SHP77 (cell line): ENCODE results near the gene KLHL18.
"Not testable (repeated sequence)": the region's sequence is repeated elsewhere in the genome, so short reads cannot be mapped to it uniquely, and the experiment has no call there.

ENCODE experiments used
- DNase-seq, 2 experiments: peaks; one replicate each; lab custom pipeline; 2025; lab: John Stamatoyannopoulos, UW

Gene KLHL18

DNA sequence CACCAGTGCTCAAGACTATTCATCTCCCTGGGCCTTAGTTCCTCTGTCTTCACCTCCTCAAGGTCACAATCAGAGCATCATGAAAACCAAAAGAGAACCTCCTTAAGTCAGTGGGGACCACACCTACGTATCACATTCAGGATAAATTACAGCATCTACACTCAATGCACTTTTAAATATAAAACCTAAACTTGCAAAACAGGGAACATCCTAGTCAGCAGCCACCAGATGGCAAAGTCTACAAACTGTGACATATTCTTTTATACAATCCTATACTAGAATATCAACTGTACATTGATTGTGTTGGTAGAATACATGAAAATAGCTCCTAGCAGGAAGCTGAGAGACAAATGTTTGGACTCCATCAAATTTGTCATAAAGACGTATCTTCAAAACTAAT is 8.1 kb upstream of the KLHL18 start:
- DNase-seq: no peak

- DNase-seq: no peak
Measured at GRCh38 chr3:47276558-47276957, 6.2 kb upstream of the KLHL18 start.

DNA sequence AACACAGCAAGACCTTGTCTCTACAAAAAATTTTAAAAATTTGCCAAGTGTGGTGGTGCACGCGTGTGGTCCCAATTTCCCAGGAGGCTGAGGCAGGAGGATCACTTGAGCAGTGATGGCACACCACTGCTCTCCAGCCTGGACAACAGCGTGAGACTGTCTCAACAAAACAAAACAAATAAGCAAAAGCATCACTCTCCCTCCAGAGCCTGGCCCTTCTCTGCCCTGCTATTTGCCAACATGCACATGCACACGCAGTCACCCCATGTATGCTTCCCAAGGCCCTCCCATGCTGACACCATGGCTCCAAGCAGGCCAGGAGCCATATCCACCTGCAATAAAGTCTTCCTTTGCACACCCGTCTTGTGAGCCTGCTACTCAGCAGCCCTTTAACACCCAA is 2.2 kb upstream of the KLHL18 start:
- no peak for DNase-seq

DNA sequence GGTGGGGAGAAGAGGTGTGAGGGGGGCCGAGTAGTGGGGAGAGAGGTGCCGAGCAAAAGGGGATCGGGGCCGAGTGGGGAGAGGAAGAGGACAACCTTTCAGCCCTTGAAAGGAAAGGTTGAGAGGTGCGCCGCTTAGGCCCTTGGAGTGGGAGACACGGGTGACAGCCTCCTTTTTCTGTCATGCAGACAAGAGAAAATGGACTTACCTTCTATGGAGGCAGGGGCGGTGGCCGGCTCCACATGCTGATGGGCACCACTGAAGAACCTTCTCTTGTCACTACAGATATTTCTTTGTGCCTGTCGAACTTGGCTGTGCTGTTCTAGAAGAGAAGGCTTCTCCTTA is 421 bp downstream of the KLHL18 start:
- DNase-seq: no peak

- peak in 1 of 2 experiments; percentile 7 for DNase-seq
Measured at GRCh38 chr3:47283591-47284364, 1.0 kb downstream of the KLHL18 start.

DNA sequence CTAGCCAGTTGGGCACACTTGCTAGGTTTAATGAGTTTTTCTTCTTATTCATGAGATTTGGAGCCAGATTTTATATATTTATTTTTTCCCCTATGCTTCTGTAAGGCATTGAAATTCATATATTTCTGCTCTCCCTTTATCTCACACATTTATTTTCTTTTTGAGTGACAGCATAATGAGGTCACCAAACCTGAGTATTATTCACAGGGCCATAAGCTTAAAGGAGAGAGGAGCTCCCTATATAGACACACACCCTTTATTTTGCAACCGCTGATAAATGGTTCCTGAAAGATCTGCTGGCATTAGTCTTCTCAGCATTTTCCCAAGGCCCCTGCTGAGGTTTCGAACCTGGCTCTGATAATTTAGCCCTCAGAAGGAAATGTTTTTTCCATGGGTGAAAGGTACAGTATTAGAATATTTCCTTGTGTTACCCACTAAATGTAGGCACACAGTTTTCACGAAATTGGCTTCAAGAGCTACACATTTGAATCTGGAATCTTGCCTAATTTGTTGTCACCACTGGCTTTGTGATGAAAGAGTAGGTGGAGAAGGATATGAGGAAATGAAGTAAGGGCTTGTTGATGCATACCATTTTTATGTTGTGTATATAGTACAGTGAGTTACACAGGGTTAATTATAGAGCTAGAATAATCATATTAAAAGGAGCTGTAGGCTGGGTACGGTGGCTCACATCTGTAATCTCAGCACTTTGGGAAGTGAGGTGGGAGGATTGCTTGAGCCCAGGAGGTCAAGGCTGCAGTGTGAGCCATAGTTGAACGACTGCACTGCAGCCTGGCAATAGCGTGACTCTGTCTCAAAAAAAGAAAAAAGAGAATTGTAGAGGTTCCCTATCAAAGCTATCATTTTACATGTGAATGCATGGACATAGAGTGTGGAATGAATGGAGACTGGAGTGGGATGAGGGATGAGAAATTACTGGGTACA is 6.5 kb downstream of the KLHL18 start:
- DNase-seq: no peak

DNA sequence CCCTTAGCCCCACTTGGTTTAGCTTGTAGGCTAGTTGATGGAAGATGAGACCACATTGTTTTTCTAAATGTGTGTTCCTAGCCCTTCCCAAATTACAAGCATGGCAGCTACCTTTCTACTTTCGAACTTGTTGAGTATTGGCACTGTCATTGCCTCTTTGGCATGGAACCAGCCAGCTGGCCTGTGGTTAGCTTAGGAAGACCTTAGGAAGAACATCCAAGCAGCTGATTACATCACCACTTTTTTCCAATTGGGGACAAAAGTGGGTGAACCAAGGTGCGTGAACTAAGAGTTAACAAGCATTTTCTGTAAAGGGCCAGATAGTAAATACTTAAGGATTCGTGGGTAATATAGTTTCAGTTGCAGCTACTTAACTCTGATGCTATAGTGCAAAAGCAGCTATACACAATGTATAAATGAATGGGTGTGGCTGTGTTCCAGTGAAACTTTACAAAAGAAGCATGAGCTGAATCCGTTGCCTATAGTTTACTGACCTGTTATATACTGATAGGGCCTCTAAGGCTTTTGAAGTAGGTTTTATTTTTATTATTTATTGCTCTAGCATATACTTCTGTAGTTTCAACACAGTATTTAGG is 8.5 kb downstream of the KLHL18 start:
- no peak for DNase-seq

GRCh38 chr3:47291754-47292420 is 9.1 kb downstream of the KLHL18 start:
- DNase-seq: not testable (repeated sequence)

DNA sequence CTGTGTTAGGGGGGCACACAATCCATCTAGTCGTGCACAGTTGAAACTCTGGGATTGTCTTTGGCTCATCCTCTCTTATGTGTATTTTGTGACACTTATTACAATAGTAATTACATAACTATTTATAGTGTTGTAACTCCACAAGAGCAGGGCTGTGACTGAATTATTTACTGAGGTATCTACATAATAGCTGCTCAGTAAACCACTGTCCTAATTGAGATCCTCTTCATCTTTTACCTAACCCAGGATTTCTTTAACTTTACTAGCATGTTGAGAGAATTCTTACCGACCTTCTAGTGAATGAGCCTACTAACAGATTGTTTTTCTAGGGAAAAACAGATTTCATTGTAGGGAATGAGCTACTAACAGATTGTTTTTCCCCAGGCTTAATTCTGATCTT is 11.1 kb downstream of the KLHL18 start:
- DNase-seq: no peak

GRCh38 chr3:47294392-47294791 is 11.6 kb downstream of the KLHL18 start:
- DNase-seq: no peak

- DNase-seq: no peak
Measured at GRCh38 chr3:47295322-47295721, 12.6 kb downstream of the KLHL18 start.

DNA sequence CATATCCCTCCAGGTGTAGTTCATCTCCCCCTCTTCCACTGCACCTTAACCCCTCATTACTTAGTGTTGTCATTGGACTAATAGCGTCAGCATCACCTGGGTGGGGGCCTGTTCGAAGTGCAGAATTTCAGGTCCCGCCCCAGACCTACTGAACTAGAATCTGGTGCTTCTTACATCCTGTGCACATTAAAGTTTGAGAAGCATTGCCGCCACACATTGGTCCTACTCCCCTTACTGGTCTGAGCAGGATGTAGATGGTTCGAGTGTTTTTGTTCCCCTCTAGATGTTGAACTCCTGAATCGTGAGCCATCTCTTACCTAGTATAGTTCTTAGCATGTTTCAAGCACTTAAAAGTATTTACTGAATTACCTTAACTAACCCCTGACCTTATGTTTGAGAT is 13.2 kb downstream of the KLHL18 start:
- DNase-seq: no peak

DNA sequence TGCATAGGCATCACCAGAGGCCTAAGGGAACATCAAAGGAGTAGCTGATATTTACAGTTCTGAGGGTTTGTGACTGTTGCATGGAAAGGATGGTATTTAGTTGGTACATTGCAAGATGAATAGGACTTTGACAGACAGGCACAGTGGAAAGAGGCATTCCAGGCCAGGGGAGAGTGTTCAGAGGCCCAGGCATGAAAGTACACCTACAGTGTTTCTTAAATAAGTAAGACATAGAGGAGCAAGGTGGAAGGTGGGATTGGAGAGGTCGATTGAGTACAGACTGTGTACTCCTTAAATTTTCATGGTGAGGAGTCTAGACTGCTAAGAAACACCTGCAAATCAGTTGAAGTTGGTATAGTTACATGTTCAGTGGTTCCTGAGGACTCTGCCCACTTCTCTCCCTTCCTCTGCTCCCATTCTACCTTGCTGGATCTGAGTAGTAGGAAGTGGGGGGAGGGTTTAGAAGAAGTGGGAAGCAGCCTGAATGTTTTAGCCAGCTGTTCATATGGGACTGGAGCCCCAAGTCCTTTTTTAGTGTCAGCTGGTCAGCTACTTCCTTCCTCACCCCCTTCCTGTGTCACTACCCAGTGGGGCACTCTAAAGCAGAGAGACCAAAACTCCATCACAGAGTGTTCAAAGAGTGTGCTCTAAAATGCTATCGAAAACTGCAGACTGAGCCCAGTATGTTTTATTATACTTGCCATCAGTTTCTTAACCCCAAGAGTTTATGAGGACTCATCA is 14.0 kb downstream of the KLHL18 start:
- no peak for DNase-seq

GRCh38 chr3:47298439-47298838 is 15.7 kb downstream of the KLHL18 start:
- DNase-seq: no peak

DNA sequence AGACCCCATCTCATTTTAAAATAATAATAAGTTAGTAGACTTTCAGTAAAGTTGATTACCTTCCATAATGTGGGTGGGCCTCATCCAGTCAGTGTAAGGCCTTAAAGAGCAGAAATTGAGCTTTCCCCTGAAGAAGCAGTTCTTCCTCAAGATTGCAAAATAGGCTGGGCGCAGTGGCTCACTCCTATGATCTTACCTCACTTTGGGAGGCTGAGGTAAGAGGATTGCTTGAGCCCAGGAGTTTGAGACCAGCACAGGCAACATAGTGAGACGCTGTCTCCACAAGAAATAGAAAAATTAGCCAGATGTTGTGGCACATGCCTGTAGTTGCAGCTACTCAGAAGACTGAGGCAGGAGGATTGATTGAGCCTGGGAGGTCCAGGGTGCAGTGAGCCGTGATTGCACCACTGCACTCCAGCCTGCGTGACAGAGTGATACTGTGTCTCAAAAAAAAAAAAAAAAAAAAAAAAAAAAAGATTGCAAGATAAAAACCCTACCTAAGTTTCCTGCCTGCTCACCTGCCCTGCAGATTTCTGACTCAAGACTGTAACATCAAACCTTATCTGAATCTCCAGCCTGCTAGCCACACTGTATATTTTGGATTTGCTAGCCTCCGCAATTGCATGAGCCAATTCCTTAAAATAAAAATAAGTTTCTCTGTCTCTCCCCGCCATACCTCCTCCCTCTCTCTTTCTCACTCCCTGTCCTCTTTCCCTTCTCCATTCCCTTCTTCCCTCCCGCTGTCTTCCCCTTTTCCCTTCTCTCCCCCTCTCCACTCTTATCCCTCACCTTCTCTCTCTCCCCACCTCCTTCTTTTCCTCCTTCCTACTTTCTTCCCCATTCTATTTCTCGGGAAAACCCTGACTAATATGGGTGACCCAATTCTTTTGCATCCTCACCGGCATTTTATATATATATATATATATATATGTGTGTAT is 16.9 kb downstream of the KLHL18 start:
- DNase-seq: no peak

- no peak for DNase-seq
Measured at GRCh38 chr3:47301456-47301855, 18.7 kb downstream of the KLHL18 start.

DNA sequence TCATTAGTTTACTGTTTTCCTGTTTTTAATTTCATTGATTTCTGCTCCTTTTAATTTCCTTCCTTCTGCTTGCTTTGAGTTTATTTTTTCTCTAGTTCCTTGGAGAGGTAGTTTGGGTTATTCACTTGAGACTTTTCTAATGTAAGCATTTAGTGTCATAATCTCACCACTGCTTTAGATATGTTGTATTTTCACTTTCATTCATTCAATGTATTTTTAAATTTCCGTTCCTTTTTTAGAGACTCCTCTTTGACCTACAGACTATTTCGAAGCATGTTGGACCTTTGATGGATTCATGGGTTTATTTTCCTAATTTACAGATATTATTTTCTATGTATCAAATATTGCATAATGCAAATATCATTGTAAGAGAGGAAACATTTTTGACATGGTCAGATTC is 23.3 kb downstream of the KLHL18 start:
- DNase-seq: no peak

DNA sequence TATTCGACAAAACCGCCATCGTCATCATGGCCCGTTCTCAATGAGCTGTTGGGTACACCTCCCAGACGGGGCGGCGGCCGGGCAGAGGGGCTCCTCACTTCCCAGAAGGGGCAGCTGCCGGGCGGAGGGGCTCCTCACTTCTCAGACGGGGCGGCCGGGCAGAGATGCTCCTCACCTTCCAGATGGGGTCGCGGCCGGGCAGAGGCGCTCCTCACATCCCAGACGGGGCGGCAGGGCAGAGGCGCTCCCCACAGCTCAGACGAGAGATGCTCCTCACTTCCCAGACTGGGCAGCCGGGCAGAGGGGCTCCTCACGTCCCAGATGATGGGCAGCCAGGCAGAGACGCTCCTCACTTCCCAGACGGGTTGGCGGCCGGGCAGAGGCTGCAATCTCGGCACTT is 26.5 kb downstream of the KLHL18 start:
- DNase-seq: not testable (repeated sequence)

GRCh38 chr3:47310391-47310790 is 27.6 kb downstream of the KLHL18 start:
- no peak for DNase-seq

DNA sequence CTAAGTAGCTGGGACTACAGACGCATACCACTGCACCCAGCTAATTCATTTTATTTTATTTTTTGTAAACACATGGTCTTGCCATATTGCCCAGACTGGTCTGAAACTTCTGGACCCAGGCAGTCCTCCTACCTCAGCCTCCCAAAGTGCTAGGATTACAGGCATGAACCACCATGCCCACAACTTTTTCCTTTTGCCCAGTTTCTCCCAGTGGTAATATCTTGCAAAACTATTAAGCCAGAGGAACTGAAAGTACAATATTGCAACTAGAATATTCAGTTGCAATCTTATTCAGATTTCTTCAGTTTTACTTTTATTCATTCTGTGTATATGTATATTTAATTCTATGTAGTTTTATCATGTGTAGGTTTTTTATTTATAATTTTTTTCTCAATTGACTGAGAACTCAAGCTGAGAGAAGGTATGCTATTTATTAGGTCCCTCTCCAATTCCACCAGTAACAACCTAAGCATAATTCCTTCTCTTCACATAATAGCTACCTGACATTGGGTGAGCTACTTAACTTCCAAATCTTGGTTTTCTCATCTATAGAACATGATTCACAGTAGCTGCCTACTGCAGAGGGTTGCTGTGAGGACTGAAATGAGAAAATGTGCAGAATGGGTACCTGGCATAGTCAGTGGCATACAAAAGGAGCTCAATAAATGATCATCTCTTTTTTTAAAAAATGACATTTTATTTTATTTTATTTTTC is 30.8 kb downstream of the KLHL18 start:
- DNase-seq: no peak
